PC-9 (cell line): ENCODE measurements around the gene ARHGAP26. TPM values are rescaled to one million over a fixed set of nuclear protein-coding genes. Genes with fewer than 3 reads are reported as not detected.

ENCODE experiments used
- BruUV-seq: library from RNA; stranded (reverse); fragments of 400-500 nt; replicated peaks from 2 replicates; lab custom pipeline; 2021; lab: Mats Ljungman, UMichigan
- CTCF ChIA-PET: fragments of 300-600 bp; sonication (Branson Sonifier 250); formaldehyde crosslinking; loops from one replicate; lab custom pipeline; 2022; ENCODE audit warnings: antibody characterized with exemption; lab: Charles Lee
- POLR2A ChIA-PET: fragments of 300-600 bp; sonication (Branson Sonifier 250); formaldehyde crosslinking; loops from one replicate; lab custom pipeline; 2022; ENCODE audit warnings: antibody characterized with exemption; ENCODE audit not compliant: unreplicated experiment; lab: Charles Lee
- DNase-seq, 2 experiments: peaks; one replicate each; pipeline versions ENCODE4 v3.0.0 to v3.0.0-alpha.2; 2015 to 2022; ENCODE audit warnings: mixed read lengths in 1 of 2
- H2AFZ ChIP-seq: fragments of 200-600 bp; sonication (generic); 2 replicates; pipeline ENCODE4 v1.8.1; 2017; ENCODE audit warnings: antibody characterized with exemption
- H3F3A ChIP-seq: fragments of 200-600 bp; sonication (generic); 2 replicates; pipeline ENCODE4 v1.8.1; 2017; ENCODE audit warnings: antibody characterized with exemption, mild to moderate bottlenecking, low read depth; ENCODE audit not compliant: insufficient read depth
- H3K27ac ChIP-seq: fragments of 200-600 bp; sonication (generic); 2 replicates; pipeline ENCODE4 v1.6.1; 2016; ENCODE audit warnings: mixed run types
- H3K27me3 ChIP-seq: fragments of 200-600 bp; sonication (generic); 2 replicates; pipeline ENCODE4 v1.6.1; 2016; ENCODE audit warnings: low read depth, mixed run types; ENCODE audit not compliant: insufficient read depth
- H3K36me3 ChIP-seq: fragments of 200-600 bp; sonication (generic); 2 replicates; pipeline ENCODE4 v1.6.1; 2016; ENCODE audit warnings: low read depth, mixed run types
- H3K4me1 ChIP-seq: fragments of 200-600 bp; sonication (generic); replicated peaks from 2 replicates; pipeline ENCODE4 v1.6.1; 2016; ENCODE audit warnings: mixed run types; ENCODE audit not compliant: insufficient read depth
- H3K4me2 ChIP-seq: fragments of 200-600 bp; sonication (generic); 2 replicates; pipeline ENCODE4 v1.6.1; 2017; ENCODE audit warnings: mixed run types
- H3K4me3 ChIP-seq: fragments of 200-600 bp; sonication (generic); 2 replicates; pipeline ENCODE4 v1.6.1; 2016; ENCODE audit warnings: mixed run types
- H3K79me2 ChIP-seq: fragments of 200-600 bp; sonication (generic); 2 replicates; pipeline ENCODE4 v1.6.1; 2017; ENCODE audit warnings: low read depth, mixed run types
- H3K9me2 ChIP-seq: fragments of 200-600 bp; sonication (generic); 2 replicates; pipeline ENCODE4 v1.8.1; 2017; ENCODE audit warnings: mild to moderate bottlenecking; ENCODE audit not compliant: insufficient read depth
- H3K9me3 ChIP-seq: fragments of 200-600 bp; sonication (generic); 2 replicates; pipeline ENCODE4 v1.8.1; 2016; ENCODE audit warnings: low read depth; ENCODE audit not compliant: insufficient read depth
- H4K20me1 ChIP-seq: fragments of 200-600 bp; sonication (generic); 2 replicates; pipeline ENCODE4 v1.8.1; 2017; ENCODE audit not compliant: insufficient read depth
- CTCF ChIP-seq: fragments of 200-600 bp; sonication (generic); conservative IDR thresholded peaks from 2 replicates; pipeline ENCODE4 v1.6.1; 2017; ENCODE audit warnings: mixed run types, antibody characterized with exemption, mild to moderate bottlenecking, moderate library complexity
- EZH2 ChIP-seq: fragments of 200-600 bp; sonication (generic); IDR thresholded peaks from 2 replicates; pipeline ENCODE4 v1.8.0; 2017; ENCODE audit warnings: antibody characterized with exemption, low read depth
- intact Hi-C: fragments of 100-400 bp; cut with micrococcal nuclease; formaldehyde crosslinking; loops from one replicate; pipeline ENCODE4 v1.10.0; 2022; ENCODE audit not compliant: unreplicated experiment
- total RNA-seq: library from RNA; stranded (reverse); gene quantifications from 2 replicates; pipeline ENCODE4 v1.2.3, GENCODE V29; 2021

ARHGAP26 gene
- total RNA-seq, 1 experiment from 2014 or later, result 29.7 TPM

- Histone ChIP-seq H3K36me3 (no peaks in the 10 kb centered on the region), H3K27ac (peak overlapping the region; percentile 87), H3K9me3 (no peaks in the 10 kb centered on the region), H3K4me2 (peak overlapping the region; percentile 68; the same call in 1 of the 2 replicates), H3F3A (peaks cover 53% of the 10 kb centered on the region), H4K20me1 (no peaks in the 10 kb centered on the region), H3K9me2 (no peaks in the 10 kb centered on the region), H3K79me2 (peaks cover 54% of the 10 kb centered on the region), H3K4me3 (no peak overlapping the region), H3K27me3 (no peaks in the 10 kb centered on the region), H3K4me1 (peaks cover 100% of the 10 kb centered on the region), H2AFZ (no peak overlapping the region)
- ChIA-PET CTCF (interaction anchor here (0.7 kb wide), 1 partner anchor 80 kb away, joined by 17 read pairs; no protein-coding TSS in a partner anchor), POLR2A (no interaction called here)
- no TSS peak for BruUV-seq
- no peak for DNase-seq
- intact Hi-C loops, result no loop called here
- TF ChIP-seq CTCF, result no peak
- no peak for TF ChIP-seq EZH2
Observed at GRCh38 chr5:142820447-142820846, 50.3 kb downstream of the ARHGAP26 start.

- H3K9me2 ChIP-seq, result no peaks in the 10 kb centered on the region
- peak overlapping the region; percentile 68 for H3K4me2 ChIP-seq
- H2AFZ ChIP-seq, result no peak overlapping the region
- DNase-seq, result no peak
- peaks cover 47% of the 10 kb centered on the region for H3K79me2 ChIP-seq
- H3F3A ChIP-seq, result peaks cover 58% of the 10 kb centered on the region
- intact Hi-C loops, result no loop called here
- H3K9me3 ChIP-seq, result no peaks in the 10 kb centered on the region
- no peak for TF ChIP-seq EZH2
- TF ChIP-seq CTCF, result no peak
- POLR2A ChIA-PET, result no interaction called here
- peak overlapping the region; percentile 87 for H3K27ac ChIP-seq
- no peak overlapping the region for H3K4me3 ChIP-seq
- no TSS peak for BruUV-seq
- peaks cover 100% of the 10 kb centered on the region for H3K4me1 ChIP-seq
- no peaks in the 10 kb centered on the region for H3K36me3 ChIP-seq
- H3K27me3 ChIP-seq, result no peaks in the 10 kb centered on the region
- CTCF ChIA-PET, result interaction anchor here (0.7 kb wide), 1 partner anchor 81 kb away, joined by 17 read pairs; no protein-coding TSS in a partner anchor
- H4K20me1 ChIP-seq, result no peaks in the 10 kb centered on the region
Observed at GRCh38 chr5:142821034-142821732, 51.0 kb downstream of the ARHGAP26 start.

GRCh38 chr5:142821733-142822487 is 51.7 kb downstream of the ARHGAP26 start:
- Histone ChIP-seq H3K36me3 (no peaks in the 10 kb centered on the region), H2AFZ (no peak overlapping the region), H3K79me2 (peaks cover 41% of the 10 kb centered on the region), H3K4me1 (peaks cover 100% of the 10 kb centered on the region), H3K4me2 (peak overlapping the region; percentile 68), H3K4me3 (no peak overlapping the region), H3K27ac (peak overlapping the region; percentile 87), H3K9me2 (no peaks in the 10 kb centered on the region), H3K27me3 (no peaks in the 10 kb centered on the region), H3K9me3 (no peaks in the 10 kb centered on the region), H3F3A (peaks cover 65% of the 10 kb centered on the region), H4K20me1 (no peaks in the 10 kb centered on the region)
- no peak for TF ChIP-seq EZH2
- TF ChIP-seq CTCF, result no peak
- CTCF ChIA-PET, result no interaction called here
- POLR2A ChIA-PET, result no interaction called here
- BruUV-seq, result no TSS peak
- peak in 1 of 2 experiments; percentile 94 for DNase-seq
- intact Hi-C loops, result no loop called here
